SK-N-MC (cell line): ENCODE results near the gene DNAJC16.

Experiments used
- EZH2 ChIP-seq: fragments of 200-600 bp; sonication (generic); IDR thresholded peaks from one replicate; pipeline ENCODE4 v1.6.1; 2017; ENCODE audit warnings: antibody characterized with exemption
- FOXP2 ChIP-seq: optimal IDR thresholded peaks from 2 replicates; pipeline ENCODE3; 2011; ENCODE audit warnings: mild to moderate bottlenecking, moderate library complexity; ENCODE audit not compliant: insufficient read depth; ENCODE audit errors: extremely low read length, control extremely low read depth
- POLR2AphosphoS5 ChIP-seq: IDR thresholded peaks from 2 replicates; pipeline ENCODE4 v1.6.1; 2012; ENCODE audit warnings: mild to moderate bottlenecking, low read depth, low read length, borderline replicate concordance

DNA sequence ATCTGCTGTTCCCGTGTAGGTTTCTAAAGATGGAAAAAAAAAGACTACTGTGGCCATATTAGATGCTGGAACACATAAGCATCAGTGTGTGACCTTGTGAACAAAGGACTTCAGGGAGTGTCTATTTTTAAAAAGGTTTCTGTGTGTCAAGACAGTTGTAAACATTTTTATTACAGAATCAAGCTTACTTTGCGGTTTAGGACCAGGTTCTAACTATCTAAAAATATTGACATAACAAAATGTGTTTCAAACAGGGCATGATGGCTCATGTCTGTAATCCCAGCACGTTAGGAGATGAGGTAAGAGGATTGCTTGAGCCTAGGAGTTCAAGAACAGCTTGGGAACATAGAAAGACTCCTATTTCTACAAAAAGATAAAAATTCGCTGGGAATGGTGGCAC lies 83.5 kb downstream of the DNAJC16 start:
- TF ChIP-seq POLR2AphosphoS5 (no peak), EZH2 (no peak), FOXP2 (no peak)
